ENCODE measurements around the gene CSNK2B.

Gene CSNK2B

GRCh38 chr6:31710523-31711219 is 44.8 kb downstream of the CSNK2B start:
- no peak for DNase-seq

GRCh38 chr6:31711233-31711632 is 45.4 kb downstream of the CSNK2B start:
- DNase-seq: no peak

GRCh38 chr6:31712296-31712695 is 46.4 kb downstream of the CSNK2B start:
- no peak for DNase-seq

GRCh38 chr6:31713465-31713864 is 47.6 kb downstream of the CSNK2B start:
- DNase-seq: no peak

GRCh38 chr6:31713991-31714684 is 48.3 kb downstream of the CSNK2B start:
- DNase-seq: peak in 1 of 51 donors; percentile 45

GRCh38 chr6:31715022-31715958 is 49.4 kb downstream of the CSNK2B start, which contains the start of gene LY6G6D:
Gene LY6G6D, plus strand, starts transcription at chr6:31715348. Its CDS starts 8 bp downstream, at chr6:31715356.
- DNase-seq: no peak

DNA sequence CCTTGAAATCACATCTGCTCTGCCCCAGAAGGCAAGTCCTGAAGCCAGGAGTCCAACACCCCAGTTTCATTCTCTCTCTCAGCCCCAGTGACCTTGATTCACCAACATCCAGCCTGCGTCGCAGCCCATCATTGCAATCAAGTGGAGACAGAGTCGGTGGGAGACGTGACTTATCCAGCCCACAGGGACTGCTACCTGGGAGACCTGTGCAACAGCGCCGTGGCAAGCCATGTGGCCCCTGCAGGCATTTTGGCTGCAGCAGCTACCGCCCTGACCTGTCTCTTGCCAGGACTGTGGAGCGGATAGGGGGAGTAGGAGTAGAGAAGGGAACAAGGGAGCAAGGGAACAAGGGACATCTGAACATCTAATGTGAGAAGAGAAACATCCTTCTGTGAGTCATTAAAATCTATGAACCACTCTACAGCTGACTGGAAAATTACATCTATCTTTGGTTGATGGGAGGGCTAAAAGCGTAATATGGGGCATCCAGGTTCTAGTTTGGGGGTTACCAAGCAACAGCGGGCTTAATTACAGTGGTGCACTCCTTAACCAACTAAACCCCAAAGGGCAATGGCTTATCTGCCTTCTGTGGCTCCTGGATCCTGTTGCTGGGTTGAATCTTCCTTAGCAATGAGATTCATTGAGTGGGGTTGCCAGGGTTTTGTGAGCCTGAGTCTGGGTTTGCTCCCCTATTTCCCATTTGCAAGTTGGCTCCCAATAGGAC is 51.8 kb downstream of the CSNK2B start:
- DNase-seq: peak in 1 of 51 donors; percentile 33

- no peak for DNase-seq
Measured at GRCh38 chr6:31718265-31718664, 52.4 kb downstream of the CSNK2B start.

DNA sequence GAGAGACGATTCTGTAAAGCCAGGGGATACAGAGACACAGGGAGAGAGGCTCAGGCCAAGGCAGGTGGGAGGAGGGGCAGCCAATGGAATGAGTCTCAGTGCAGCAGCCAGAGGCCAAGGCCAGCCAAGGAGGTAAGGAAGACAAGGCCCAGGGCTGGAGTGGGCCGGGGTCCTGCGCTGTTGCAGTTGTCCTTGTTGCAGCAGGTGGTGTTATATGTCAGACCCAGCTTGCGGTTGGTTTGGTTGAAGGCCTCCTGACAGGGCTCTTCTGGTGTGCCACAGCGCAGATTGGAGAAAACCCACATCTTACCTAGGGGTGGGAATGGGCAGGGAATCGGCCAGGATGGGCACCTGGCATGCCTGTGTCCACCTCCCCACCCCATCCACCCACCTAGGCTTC is 53.1 kb downstream of the CSNK2B start:
- no peak for DNase-seq
